Occipital lobe (tissue), 2 donors: ENCODE data around the gene PCDH9. TPM values are rescaled to one million over a fixed set of nuclear protein-coding genes. Genes with fewer than 3 reads are reported as not detected.

Experiments
- DNase-seq: peaks from one replicate; lab custom pipeline; 2025; lab: John Stamatoyannopoulos, UW
- total RNA-seq: library from RNA; depleted of rRNA; stranded (reverse); fragments of >200 nt; gene quantifications from one replicate; pipeline ENCODE4 v1.2.3, GENCODE V29; 2014

The PCDH9 gene
- total RNA-seq, 1 donor from 2014 or later = 113 TPM

DNA sequence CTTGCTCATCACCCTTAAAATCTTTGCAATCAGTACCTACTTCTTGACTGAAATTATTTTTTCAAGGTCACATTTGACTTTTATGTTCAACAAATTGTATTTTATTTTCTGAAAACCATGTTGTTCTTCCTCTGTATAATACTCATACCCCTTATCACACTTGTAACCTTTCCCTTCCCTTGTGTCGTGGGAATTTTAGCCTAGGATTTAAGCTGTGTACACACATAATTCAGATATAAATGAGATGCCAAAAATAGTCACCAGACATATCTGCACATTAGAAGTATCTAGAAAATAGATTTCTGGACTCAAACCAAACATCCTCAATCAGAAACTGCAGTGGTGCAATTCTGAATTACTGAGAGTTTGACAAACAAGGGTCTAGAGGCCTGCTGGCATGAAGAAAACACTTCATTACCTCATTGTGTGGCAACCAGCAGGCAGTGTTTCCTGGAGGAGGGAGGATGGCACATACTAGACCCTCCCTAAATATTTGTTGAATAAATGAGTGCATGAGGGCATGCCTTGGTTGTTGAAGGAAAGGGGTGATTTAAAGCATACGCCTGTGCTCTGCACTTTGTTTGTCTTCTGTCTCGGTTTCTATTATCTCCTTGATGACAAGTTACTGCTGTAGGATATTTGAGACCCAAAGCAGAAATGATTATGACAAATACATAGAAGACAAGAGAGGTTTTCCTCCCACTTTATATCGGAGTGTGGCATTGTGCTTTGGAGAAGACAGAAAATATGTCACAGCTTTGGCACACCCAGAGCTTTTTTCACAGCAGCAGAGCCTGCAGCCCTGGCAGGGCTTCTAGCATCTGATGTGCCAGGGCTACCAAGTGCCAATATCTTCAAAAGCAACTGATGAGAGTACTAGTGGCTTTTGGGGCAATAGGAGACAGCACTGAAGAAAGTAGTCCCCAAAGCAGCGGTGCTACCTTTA is 881.1 kb downstream of the PCDH9 start:
- DNase-seq = peak; percentile 52

DNA sequence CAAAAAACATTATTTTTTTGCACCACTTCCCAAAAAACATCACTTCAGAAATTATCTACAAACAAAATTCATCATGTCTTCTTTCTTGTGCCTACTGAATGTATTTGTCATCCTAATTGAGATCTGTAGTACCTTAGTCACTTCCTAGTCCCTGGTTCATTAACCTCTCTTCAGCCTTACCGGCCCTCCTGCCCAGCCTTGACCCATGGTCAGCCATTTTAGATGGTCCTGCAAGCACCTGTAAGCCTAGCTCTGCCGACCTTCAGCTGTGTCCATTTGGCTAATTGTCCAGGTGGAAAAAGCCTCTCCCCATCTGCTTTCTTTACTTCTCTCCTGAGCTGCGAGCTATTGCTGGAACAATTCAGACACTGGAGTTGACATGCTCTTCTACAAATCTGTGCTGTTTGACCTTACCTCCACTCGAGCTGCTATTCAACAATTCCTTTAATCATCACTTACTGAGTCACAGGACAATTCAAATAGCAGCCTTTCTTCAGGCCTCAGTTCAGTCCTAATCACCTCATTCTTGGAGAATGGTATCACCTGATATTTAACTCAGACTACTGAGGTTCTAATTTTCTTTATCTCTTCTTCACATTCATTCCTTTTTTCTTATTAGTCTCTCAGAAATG is 882.5 kb downstream of the PCDH9 start:
- no peak for DNase-seq

GRCh38 chr13:66345971-66346370 is 884.2 kb downstream of the PCDH9 start:
- no peak for DNase-seq

DNA sequence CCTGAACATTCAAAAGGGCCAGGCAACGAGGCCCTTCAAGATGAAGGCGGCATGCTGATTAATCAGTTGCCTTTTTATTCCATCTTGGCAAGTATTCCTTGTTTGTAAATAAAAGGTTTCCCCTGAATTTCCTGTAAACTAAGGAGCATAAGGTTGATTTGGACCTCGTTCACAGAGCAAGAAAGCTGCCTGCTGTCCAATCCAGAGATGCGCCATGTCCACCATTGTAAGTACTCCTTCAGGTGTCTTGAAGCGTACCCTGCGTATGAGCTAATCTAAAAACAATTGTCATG is 884.7 kb downstream of the PCDH9 start:
- no peak for DNase-seq

DNA sequence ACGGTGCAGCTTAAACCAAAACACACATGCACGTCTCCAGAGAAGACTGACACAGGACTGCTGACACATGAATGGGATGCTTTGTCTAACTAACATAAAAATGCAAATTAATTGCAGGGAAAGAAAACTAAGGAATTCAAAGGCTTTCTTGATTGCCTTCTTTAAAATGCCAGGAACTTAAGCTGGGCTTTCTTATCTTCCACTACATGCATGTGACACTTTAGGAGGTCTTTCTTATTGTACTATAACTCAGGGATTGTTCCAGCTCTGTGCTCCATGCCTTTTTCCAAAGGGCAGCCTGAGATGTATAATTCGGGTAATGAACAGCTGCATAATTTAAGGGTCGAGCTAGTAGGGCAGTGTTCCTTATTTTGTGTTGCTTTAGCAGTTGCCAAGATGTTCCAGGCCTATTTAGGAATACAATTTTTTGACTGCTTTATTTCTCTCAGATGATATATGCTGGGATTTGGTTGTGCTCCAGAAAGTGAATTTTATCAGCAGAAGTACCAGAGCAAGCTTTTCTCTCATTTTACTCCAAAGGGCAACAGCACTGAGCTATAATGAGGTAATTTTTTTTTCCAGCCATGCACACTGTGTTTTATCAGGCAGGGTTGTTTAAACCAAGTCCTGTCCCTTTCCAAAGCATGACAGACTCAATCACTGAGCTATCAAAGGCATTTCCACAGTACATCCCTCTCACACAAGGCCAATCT is 885.2 kb downstream of the PCDH9 start:
- no peak for DNase-seq

GRCh38 chr13:66343224-66343828 is 886.8 kb downstream of the PCDH9 start:
- DNase-seq = no peak

GRCh38 chr13:66341635-66342377 is 888.3 kb downstream of the PCDH9 start:
- DNase-seq = no peak

GRCh38 chr13:66339214-66339613 is 890.9 kb downstream of the PCDH9 start:
- no peak for DNase-seq

- DNase-seq = no peak
These were observed 891.6 kb downstream of the PCDH9 start for GRCh38 chr13:66338542-66338941.

DNA sequence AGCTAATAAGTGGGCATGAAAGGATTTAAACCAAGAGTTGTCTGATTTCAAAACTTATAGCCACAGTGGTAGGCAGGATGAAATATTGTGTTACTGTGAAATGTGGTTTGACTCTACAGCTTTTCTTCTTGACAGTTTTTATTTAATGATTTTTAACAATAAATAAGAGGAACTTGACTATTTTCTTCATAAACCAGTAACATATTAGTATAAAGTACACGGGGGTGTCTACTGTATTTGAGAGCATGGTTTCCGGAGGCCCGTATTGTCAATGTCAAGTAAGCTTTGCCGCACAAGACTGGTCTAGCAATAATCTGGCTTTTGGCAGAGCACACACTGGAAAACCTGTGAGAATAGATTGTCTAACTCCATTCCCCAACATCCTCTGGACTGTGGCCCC is 894.5 kb downstream of the PCDH9 start:
- no peak for DNase-seq

DNA sequence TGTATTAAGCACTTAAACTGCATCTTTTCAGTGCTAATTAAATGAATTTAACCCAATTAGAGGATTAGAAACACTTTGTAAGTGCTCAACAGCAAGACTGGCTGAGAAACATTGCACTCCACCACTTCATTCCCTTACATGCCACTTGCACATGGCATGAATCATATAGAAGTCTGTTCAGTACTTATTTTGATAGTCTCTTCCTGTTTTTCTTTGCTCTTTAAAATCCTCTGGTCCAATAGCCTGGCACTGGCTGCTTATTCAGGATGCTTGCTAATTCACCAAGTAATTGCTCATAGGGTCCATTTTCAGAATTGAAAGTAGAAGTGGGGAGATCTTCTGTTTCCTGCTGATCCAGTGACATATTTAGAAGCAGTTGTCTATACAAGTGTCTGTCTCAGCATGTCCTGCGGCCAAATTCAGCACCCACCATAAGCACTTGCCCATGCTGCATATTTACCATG is 900.1 kb downstream of the PCDH9 start:
- no peak for DNase-seq

DNA sequence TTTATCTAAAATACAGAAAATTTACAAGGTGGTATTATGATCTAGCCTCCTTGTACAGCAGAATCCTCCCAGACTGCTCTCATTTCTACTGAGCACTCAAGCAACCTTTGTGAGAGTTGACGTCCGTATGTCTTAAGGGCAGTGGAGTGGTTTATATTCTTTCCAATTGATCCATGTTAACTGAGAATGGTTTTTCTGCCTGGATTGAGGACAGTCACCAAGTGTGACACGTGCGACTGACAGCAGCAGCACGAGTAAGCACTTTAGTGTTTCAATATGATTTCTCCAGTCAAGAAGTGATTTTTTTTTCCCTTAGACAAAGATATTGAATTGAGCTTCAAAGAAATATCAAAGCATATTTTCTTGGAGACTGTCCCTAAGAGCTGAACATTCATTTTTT is 901.7 kb downstream of the PCDH9 start:
- no peak for DNase-seq

DNA sequence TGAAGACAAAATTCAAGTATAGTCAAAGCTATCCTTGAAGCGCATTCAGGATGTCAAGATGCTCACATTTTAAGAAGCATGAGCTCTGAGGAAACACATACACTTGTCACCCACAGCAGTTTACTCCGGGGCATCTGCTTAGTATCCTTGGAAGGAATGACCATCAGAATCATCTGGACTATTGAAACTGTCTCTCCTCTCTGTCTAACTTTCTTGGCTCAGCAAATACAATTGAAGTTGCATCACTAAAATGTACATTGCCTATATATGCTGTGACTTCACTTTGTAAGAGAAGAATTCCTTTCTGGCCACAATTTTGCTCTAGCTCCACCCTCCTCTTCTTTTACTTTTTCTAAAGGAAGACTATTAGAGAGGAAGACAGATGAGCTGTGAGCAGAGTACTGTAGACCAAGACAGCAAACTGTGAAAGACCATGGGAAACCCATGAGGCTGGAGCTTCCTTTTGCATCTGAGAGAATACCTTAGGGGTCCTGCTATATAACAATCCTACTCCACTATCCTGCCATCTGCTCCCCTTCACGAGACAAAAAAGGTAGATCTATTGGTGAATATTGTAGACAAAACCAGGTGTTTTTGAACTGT is 906.3 kb downstream of the PCDH9 start:
- no peak for DNase-seq

- no peak for DNase-seq
These were observed 907.2 kb downstream of the PCDH9 start for GRCh38 chr13:66322936-66323335.

GRCh38 chr13:66322193-66322740 is 907.9 kb downstream of the PCDH9 start:
- no peak for DNase-seq

- no peak for DNase-seq
These were observed 915.2 kb downstream of the PCDH9 start for GRCh38 chr13:66314911-66315310.

DNA sequence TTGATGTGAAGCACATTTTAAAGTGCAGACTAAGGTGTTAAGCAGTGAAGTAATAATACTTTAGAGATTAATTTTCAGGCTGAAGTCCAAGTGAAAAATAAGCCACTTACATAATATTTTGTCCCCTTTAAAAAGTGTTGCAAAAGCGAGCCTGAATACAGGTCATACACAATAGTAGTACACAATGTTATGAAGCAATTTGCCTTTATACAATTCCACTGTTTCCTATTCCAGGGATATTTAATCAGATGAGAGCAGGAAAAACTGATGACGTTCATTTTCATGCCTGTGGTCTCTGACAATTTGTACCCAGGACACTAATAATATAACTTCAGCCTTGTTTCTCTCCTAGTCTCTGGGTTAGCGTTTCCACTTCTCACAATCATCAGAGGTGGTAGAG is 916.7 kb downstream of the PCDH9 start:
- no peak for DNase-seq

DNA sequence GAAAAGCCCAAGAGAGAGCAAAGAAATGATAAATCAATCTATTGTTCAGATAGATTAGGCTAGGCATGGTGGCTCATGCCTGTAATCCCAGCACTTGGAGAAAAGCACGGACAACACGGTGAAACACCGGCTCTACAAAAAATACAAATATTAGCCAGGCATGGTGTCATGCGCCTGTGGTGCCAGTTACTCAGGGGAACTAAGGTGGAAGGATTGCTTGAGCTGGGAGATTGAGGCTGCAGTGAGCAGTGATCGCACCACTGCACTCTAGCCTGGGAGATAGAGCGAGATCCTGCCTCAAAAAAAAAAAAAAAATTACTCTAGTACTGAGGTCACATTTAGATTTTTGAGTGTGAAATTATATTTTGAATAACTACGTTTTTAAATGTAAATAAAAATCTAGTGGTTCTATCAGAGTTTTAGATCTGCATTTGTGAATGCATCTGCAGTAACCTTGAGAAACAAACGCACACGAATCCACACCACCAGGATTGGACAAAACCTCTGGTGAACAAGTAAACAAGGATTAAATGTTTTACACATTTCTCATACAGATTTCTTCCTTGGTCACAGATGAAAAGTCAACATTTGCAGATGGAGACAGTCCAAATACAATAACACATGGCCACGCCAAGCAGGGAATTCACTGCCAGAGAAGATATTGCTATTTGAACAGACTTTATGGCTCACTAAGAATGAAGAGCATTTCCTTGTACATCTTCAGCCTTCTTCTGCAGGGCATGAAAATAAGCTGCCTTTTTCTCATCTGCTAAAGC is 917.6 kb downstream of the PCDH9 start:
- no peak for DNase-seq

GRCh38 chr13:66305961-66306617 is 924.0 kb downstream of the PCDH9 start:
- DNase-seq = no peak
